K562 (cell line): Measurements from ENCODE around the gene TBC1D16. TPM values are rescaled to one million over a fixed set of nuclear protein-coding genes. Genes with fewer than 3 reads are reported as not detected.
A peak's percentile ranks its signal among the peaks of the same experiment; 100 is the strongest.

ENCODE experiments used
- BMI1 ChIP-seq: fragments of 150-350 bp; IDR thresholded peaks from 2 replicates; pipeline ENCODE4 v1.6.1; 2014; ENCODE audit warnings: low read length
- CAMTA2 ChIP-seq: fragments of 250-450 bp; sonication (Bioruptor Pico); conservative IDR thresholded peaks from 2 replicates; pipeline ENCODE4 v1.5.1; 2022
- CEBPG ChIP-seq, 3 experiments: fragments of 200-800 bp in 1 of 3; sonication (Bioruptor generic) in 1 of 3; sonication (generic) in 1 of 3; formaldehyde crosslinking in 1 of 3; IDR thresholded peaks in 2 of 3; conservative IDR thresholded peaks in 1 of 3; 2 replicates each; pipeline versions ENCODE4 v1.6.1 to v1.8.0; 2016 to 2022; ENCODE audit warnings: missing compliant biosample characterization in 2 of 3, missing genetic modification characterization in 2 of 3, mild to moderate bottlenecking in 1 of 3, missing genetic modification reagents in 1 of 3
- CEBPZ ChIP-seq: fragments of 150-350 bp; IDR thresholded peaks from 2 replicates; pipeline ENCODE4 v1.6.1; 2014; ENCODE audit warnings: low read depth, mild to moderate bottlenecking, low read length, borderline replicate concordance
- CTBP1 ChIP-seq: fragments of 450-650 bp; IDR thresholded peaks from 2 replicates; pipeline ENCODE4 v1.6.1; 2016; ENCODE audit warnings: borderline replicate concordance
- EZH2 ChIP-seq: IDR thresholded peaks from 2 replicates; pipeline ENCODE4 v1.6.1; 2012; ENCODE audit warnings: low read depth, mild to moderate bottlenecking, inconsistent platforms, low read length, borderline replicate concordance
- MAZ ChIP-seq, 2 experiments: fragments of 450-650 bp in 1 of 2; sonication (generic) in 1 of 2; formaldehyde crosslinking; IDR thresholded peaks in 1 of 2; conservative IDR thresholded peaks in 1 of 2; 2 replicates each; pipeline versions ENCODE4 v1.4.0 to v1.5.0; 2020; ENCODE audit warnings: mild to moderate bottlenecking in 1 of 2, missing genetic modification reagents in 1 of 2
- MTA2 ChIP-seq: fragments of 450-650 bp; IDR thresholded peaks from 2 replicates; pipeline ENCODE4 v1.6.1; 2016; ENCODE audit warnings: low read depth
- NCOA4 ChIP-seq: fragments of 450-650 bp; IDR thresholded peaks from 2 replicates; pipeline ENCODE4 v1.6.1; 2018; ENCODE audit warnings: mild to moderate bottlenecking; ENCODE audit not compliant: partially characterized antibody
- NFYB ChIP-seq: IDR thresholded peaks from 2 replicates; pipeline ENCODE4 v1.6.1; 2011; ENCODE audit warnings: mild to moderate bottlenecking, moderate library complexity; ENCODE audit not compliant: insufficient read length; ENCODE audit errors: extremely low read depth
- SMC3 ChIP-seq: conservative IDR thresholded peaks from 2 replicates; pipeline ENCODE4 v1.6.1; 2011; ENCODE audit warnings: low read depth, low read length, improper control_type of control experiment; ENCODE audit not compliant: insufficient read depth
- TFAP4 ChIP-seq: sonication (generic); formaldehyde crosslinking; IDR thresholded peaks from 2 replicates; pipeline ENCODE4 v1.8.0; 2022; ENCODE audit warnings: missing genetic modification reagents, mild to moderate bottlenecking, moderate library complexity, borderline replicate concordance
- ZNF407 ChIP-seq: fragments of 450-650 bp; IDR thresholded peaks from 2 replicates; pipeline ENCODE4 v1.6.1; 2016; ENCODE audit warnings: low read depth
- polyA plus RNA-seq, 8 experiments: library from polyadenylated mRNA; depleted of rRNA in 4 of 8; stranded (reverse) in 5 of 8; unstranded in 3 of 8; fragments of >200 nt; fragmentation: Nextera tagmentation in 2 of 8; fragmentation: Illumina TruSeq in 1 of 8; extraction: Ambion mirVana in 2 of 8; extraction: Trizol in 1 of 8; gene quantifications; 2 replicates each; pipeline versions ENCODE4 v1.2.1 to v1.2.3, GENCODE V29; 2011 to 2014; ENCODE audit warnings: inconsistent platforms in 1 of 8, missing spikeins in 1 of 8
- total RNA-seq, 7 experiments: library from RNA; depleted of rRNA in 6 of 7; stranded (reverse); fragments of >200 nt in 6 of 7; fragmentation: Illumina TruSeq in 2 of 7; extraction: Trizol in 2 of 7; gene quantifications; 2 replicates each; pipeline versions ENCODE4 v1.2.1 to v1.2.3, GENCODE V29; 2011 to 2021; ENCODE audit warnings: low replicate concordance in 1 of 7

The TBC1D16 gene
- total and polyA plus RNA-seq, 9 of the 15 experiments (the other 6 are each of a cell fraction or from before 2014, with no cell fraction given) = 0.01 to 0.20 (median 0.03) TPM; not detected in 1

- TF ChIP-seq CAMTA2 (CRISPR knock-in tag) (no peak), CEBPZ (no peak), MTA2 (no peak), TFAP4 (0 out of 2 replicates have a peak, but pooled peaks have one; percentile 24), CTBP1 (no peak), MAZ (CRISPR knock-in tag; conservative IDR thresholded peaks at IDR 0.05 in 1 of 2, IDR thresholded peaks at IDR 0.05 in 1 of 2) (peak in 1 of 2 experiments; percentile 63; a peak in 1 of 4 replicates), NCOA4 (no peak), BMI1 (no peak), ZNF407 (no peak), NFYB (no peak), EZH2 (no peak), SMC3 (peak; percentile 47; the same call in 1 of the 2 replicates), CEBPG (CRISPR knock-in tag; IDR thresholded peaks at IDR 0.05) (no peak), CEBPG (tag; conservative IDR thresholded peaks at IDR 0.05 in 1 of 2, IDR thresholded peaks at IDR 0.05 in 1 of 2) (no peak)
Observed at GRCh38 chr17:80005360-80006338, 30.0 kb downstream of the TBC1D16 start (continued).
